K562 (cell line): ENCODE measurements around the gene H3-3A.

Source experiments
- EGR1 ChIP-seq: fragments of 450-650 bp; conservative IDR thresholded peaks from 2 replicates; pipeline ENCODE4 v1.6.1; 2017; ENCODE audit warnings: mild to moderate bottlenecking
- FOXK2 ChIP-seq, 2 experiments: fragments of 450-650 bp; IDR thresholded peaks in 1 of 2; conservative IDR thresholded peaks in 1 of 2; 2 replicates each; pipeline ENCODE4 v1.6.1; 2016; ENCODE audit warnings: low read depth in 2 of 2, mild to moderate bottlenecking in 1 of 2
- SP1 ChIP-seq: sonication (generic); formaldehyde crosslinking; IDR thresholded peaks from 2 replicates; pipeline ENCODE4 v1.8.1; 2022; ENCODE audit warnings: mild to moderate bottlenecking, missing genetic modification reagents
- TF ChIP-seq, protein P1 (sequence below), 3 experiments: IDR thresholded peaks in 2 of 3; conservative IDR thresholded peaks in 1 of 3; 2 replicates each; pipeline ENCODE4 v1.5.1; 2011 to 2012; ENCODE audit warnings: low read length in 3 of 3, mild to moderate bottlenecking in 3 of 3, control low read depth in 2 of 3, improper control_type of control experiment in 1 of 3, inconsistent platforms in 1 of 3, low read depth in 1 of 3, mixed read lengths in 1 of 3, moderate library complexity in 1 of 3; ENCODE audit not compliant: insufficient read depth in 2 of 3

DNA sequence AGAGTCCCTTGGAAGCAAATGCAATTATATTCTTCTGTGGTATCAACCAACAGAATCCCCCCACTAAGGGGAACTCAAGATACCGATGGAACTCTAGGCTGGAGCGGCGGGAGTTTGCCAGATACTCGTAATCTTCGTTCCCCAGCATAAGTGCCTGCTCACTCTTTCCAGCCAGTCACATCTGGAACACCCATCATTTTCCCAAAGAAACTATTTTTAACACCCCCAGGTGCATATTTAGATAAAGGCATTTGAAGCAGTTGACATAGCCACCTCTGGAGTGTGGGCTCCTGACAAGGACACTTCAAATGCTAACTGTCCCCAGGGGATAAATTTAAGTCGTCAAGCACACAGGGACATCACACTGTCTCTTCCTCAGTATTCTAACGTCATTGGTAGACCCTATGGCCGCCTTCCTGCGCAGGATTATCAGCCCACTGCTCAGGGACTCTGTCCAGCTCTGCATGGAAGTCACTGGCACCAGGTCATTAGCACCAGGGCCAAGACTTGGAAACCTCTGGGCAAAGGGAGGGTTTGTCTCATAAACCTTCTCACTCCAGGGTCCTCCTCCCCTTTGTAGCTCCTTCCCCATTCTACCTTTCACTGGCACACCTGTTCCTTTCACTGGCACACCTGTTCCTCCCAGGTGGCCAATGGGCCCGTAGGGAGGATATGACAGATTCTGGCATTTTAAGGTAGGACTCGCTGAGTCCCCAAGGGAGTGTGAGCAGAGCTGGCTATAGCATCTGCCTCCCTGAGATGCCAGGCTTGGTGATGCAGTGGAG lies 48.8 kb downstream of the H3-3A start:
- TF ChIP-seq EGR1: peak; percentile 60
- TF ChIP-seq SP1 (CRISPR knock-in tag): no peak; the same call in 1 of the 2 replicates
- TF ChIP-seq, protein P1, sequence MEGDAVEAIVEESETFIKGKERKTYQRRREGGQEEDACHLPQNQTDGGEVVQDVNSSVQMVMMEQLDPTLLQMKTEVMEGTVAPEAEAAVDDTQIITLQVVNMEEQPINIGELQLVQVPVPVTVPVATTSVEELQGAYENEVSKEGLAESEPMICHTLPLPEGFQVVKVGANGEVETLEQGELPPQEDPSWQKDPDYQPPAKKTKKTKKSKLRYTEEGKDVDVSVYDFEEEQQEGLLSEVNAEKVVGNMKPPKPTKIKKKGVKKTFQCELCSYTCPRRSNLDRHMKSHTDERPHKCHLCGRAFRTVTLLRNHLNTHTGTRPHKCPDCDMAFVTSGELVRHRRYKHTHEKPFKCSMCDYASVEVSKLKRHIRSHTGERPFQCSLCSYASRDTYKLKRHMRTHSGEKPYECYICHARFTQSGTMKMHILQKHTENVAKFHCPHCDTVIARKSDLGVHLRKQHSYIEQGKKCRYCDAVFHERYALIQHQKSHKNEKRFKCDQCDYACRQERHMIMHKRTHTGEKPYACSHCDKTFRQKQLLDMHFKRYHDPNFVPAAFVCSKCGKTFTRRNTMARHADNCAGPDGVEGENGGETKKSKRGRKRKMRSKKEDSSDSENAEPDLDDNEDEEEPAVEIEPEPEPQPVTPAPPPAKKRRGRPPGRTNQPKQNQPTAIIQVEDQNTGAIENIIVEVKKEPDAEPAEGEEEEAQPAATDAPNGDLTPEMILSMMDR (IDR thresholded peaks at IDR 0.05 in 2 of 3, conservative IDR thresholded peaks at IDR 0.05 in 1 of 3; ENCODE audit: insufficient read depth in 2 of 3, low read depth in 1 of 3, low read length in 3 of 3): no peak
- TF ChIP-seq FOXK2 (conservative IDR thresholded peaks at IDR 0.05 in 1 of 2, IDR thresholded peaks at IDR 0.05 in 1 of 2; ENCODE audit: low read depth in 2 of 2): peak; percentile 8 to 68; a peak in 1 of 4 replicates
